ENCODE results near the gene RNF112.

- TF ChIP-seq CTCF (IDR thresholded peaks at IDR 0.05) = no peak
- no peak for TF ChIP-seq EZH2phosphoT487 (IDR thresholded peaks at IDR 0.05)
These were observed 30.3 kb upstream of the RNF112 start for GRCh38 chr17:19380481-19381301.
